GM12872 (cell line): ENCODE results near the gene USO1.

Experiments
- CTCF ChIP-seq: IDR thresholded peaks from 3 replicates; pipeline ENCODE4 v1.5.1; 2011; ENCODE audit warnings: low read depth, mild to moderate bottlenecking, low read length, moderate library complexity; ENCODE audit not compliant: insufficient read depth

The USO1 gene

GRCh38 chr4:75821216-75821615 is 96.8 kb downstream of the USO1 start:
- TF ChIP-seq CTCF: no peak

DNA sequence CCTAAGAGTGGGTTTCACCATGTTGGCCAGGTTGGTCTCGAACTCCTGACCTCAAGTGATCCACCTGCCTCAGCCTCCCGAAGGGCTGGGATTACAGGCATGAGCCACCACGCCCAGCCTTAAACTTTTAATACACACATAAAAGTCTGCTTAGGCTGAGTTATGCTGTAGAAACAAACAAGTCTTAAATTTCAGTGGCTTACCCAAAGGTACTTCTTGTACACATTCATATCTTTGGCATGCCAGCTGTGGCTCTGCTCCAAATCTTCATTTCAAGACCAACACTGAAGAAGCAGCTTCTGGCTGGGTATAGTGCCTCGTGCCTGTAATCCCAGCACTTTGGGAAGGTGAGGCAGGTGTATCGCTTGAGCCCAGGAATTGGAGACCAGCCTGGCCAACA is 97.6 kb downstream of the USO1 start:
- TF ChIP-seq CTCF: no peak

DNA sequence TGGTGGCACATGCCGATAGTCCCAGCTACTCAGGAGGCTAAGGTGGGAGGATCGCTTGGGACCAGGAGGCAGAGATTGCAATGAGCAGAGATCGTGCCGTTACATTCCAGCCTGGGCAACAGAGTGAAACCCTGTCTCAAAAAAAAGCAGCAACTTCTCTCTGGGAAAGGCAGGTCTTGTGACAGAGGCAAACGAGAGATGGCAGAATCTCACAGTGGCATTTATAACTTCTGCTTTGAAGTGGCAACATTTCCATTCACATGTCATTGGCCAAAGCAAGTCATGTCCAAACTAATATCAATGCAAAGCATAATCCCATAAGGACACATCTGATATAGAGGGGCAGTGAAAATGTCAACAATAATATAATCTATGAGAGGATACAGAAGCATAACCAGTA is 98.0 kb downstream of the USO1 start:
- no peak for TF ChIP-seq CTCF

GRCh38 chr4:75823812-75824211 is 99.4 kb downstream of the USO1 start:
- TF ChIP-seq CTCF: no peak

- TF ChIP-seq CTCF: no peak
Observed at GRCh38 chr4:75830906-75831305, 106.5 kb downstream of the USO1 start.

DNA sequence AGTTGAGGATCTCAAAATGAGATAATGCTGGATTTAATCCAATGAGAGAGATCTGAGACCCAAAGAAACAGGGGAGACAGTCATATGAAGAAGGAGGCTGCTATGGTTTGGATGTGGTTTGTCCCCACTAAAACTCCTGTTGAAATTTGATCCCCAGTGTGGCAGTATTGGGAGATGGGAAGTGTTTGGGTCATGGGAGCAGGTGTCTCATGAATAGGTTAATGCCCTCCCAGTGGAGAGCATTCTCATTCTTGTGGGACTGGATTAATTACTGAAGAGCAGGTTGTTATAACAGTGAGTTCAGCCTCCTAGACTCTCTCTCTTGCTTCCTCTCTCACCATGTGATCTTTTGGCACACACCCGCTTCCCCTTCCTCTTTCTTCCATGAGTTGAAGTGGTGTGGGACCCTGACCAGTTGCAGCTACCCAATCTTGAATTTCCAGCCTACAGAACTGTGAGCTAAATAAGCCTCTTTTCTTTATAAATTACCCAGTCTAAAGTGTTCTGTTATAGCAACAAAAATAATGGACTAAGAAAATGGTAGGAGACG is 107.6 kb downstream of the USO1 start:
- no peak for TF ChIP-seq CTCF

DNA sequence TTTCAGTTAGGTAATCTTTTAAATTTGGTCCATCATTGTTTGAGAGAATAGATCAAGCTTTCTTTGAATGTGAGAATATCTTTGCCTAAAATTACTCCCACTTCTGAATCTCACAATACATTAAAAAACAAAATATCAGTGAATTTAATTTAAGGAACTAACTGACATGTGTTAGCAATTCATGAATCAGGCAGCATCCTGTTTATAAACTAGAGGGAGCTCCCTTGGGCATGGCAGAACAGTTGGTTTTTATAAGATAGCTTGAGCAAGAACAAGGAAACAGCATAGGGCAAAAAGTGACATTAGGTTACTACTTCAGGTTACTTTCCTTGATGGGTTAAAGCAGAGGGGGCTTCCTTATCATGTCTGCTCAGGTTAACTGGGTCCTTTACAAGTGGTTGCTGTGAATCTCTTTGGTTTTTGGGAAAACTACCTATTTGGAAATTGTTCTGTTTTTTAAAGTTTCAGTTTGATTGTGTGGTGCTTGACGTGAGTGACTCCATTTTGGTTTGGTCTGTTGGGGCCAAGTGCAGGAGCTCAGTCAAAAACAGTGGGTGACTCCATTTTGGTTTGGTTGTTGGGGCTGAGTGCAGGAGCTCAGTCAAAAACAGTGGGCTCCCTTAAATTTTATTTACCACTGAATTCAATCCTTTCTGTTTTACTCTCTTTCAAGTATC is 109.9 kb downstream of the USO1 start:
- no peak for TF ChIP-seq CTCF
